Fibroblast of skin of left quadriceps (primary cell): ENCODE data around the gene ZNF385B.

Experiments
- DNase-seq, 2 experiments: peaks; one replicate each; pipeline ENCODE4 v3.0.0-alpha.2; 2013; ENCODE audit warnings: low read depth in 2 of 2

The ZNF385B gene

GRCh38 chr2:179555691-179556283, 305.6 kb downstream of the ZNF385B start:
- DNase-seq = no peak

- DNase-seq = no peak
Measured at GRCh38 chr2:179554639-179555386, 306.6 kb downstream of the ZNF385B start.

- DNase-seq = no peak
Measured at GRCh38 chr2:179553382-179553781, 308.0 kb downstream of the ZNF385B start.

- DNase-seq = no peak
Measured at GRCh38 chr2:179551539-179552045, 309.8 kb downstream of the ZNF385B start.

GRCh38 chr2:179550849-179551248, 310.6 kb downstream of the ZNF385B start:
- no peak for DNase-seq

- DNase-seq = no peak
Measured at GRCh38 chr2:179550214-179550613, 311.2 kb downstream of the ZNF385B start.

- no peak for DNase-seq
Measured at GRCh38 chr2:179546656-179547055, 314.8 kb downstream of the ZNF385B start.

- no peak for DNase-seq
Measured at GRCh38 chr2:179545024-179545423, 316.4 kb downstream of the ZNF385B start.

- peak; percentile 78 to 82 for DNase-seq
Measured at GRCh38 chr2:179543361-179543901, 318.0 kb downstream of the ZNF385B start.

- no peak for DNase-seq
Measured at GRCh38 chr2:179541586-179541985, 319.8 kb downstream of the ZNF385B start.

GRCh38 chr2:179539124-179539511, 322.3 kb downstream of the ZNF385B start:
- no peak for DNase-seq

- peak; percentile 13 to 18 for DNase-seq
Measured at GRCh38 chr2:179538406-179539123, 322.8 kb downstream of the ZNF385B start.

- no peak for DNase-seq
Measured at GRCh38 chr2:179536185-179536584, 325.2 kb downstream of the ZNF385B start.

- DNase-seq = no peak
Measured at GRCh38 chr2:179533875-179534274, 327.5 kb downstream of the ZNF385B start.

- DNase-seq = no peak
Measured at GRCh38 chr2:179532863-179533278, 328.5 kb downstream of the ZNF385B start.

- no peak for DNase-seq
Measured at GRCh38 chr2:179528576-179529069, 332.8 kb downstream of the ZNF385B start.

GRCh38 chr2:179525340-179525739, 336.1 kb downstream of the ZNF385B start:
- no peak for DNase-seq

GRCh38 chr2:179524809-179525339, 336.5 kb downstream of the ZNF385B start:
- DNase-seq = no peak

GRCh38 chr2:179521944-179522343, 339.5 kb downstream of the ZNF385B start:
- DNase-seq = no peak

GRCh38 chr2:179518830-179519229, 342.6 kb downstream of the ZNF385B start:
- DNase-seq = no peak

- DNase-seq = no peak
Measured at GRCh38 chr2:179513181-179513580, 348.2 kb downstream of the ZNF385B start.
